Activated naive CD4-positive, alpha-beta T cell treated with anti-CD3 and anti-CD28 coated beads, Interleukin-2, amount 50 U/mL, for 16 hours (primary cell): Measurements from ENCODE around the gene TSPAN16.
"Not testable (repeated sequence)": the region's sequence is repeated elsewhere in the genome, so short reads cannot be mapped to it uniquely, and the experiment has no call there.

Source experiments
- DNase-seq: peaks from one replicate; pipeline ENCODE4 v3.0.0-alpha.2; 2020

Gene TSPAN16

DNA sequence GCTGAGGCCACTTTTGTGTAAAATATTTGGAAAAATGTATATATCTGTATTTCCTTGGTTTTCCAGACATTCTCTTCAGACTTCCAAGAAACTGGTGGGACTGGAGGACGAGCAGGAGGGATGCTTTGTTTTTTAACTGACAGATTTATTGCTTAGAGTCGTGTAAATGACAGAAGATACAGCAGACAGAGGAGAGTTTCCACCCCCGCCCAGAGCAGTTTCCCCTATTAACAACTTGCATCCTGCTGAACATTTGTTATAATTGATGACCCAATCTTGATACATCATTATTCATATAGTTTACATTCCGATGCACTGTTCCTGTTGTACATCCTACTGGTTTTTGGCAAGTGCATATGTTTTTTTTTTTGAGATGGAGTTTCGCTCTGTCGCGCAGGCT is 26.6 kb upstream of the TSPAN16 start:
- DNase-seq = no peak

DNA sequence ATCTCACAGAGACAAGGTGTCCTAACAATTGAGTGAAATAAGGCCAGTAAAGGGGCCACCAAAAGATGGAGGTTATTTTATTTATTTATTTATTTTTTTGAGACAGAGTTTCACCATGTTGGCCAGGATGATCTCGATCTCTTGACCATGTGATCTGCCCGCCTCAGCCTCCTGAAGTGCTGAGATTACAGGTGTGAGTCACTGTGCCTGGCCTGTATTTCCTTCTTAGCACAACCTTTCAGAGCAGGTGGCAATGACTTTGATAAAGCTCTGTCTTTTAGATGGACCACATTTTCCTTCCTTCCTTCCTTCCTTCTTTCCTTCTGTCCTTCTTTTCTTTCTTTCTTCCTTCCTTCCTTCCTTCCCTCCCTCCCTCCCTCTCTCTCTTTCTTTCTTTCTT is 22.7 kb upstream of the TSPAN16 start:
- DNase-seq = no peak

DNA sequence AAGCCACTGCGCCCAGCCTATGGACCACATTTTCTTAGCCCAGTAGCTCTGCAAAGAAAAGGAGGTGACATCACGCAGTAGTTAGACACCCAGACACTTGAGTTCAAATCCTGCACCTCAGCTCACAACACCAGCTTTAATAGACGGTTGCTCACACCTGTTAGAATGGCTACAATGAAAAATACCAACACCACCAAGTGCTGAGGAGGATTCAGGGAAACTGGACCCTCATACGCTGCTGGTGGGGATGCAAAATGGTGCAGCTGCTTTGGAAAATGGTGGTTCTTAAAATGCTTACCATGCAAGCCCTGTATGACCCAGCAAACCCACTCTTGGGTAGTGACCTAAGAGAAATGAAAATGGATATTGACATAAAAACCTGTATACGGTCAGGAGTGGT is 22.0 kb upstream of the TSPAN16 start:
- DNase-seq = no peak

DNA sequence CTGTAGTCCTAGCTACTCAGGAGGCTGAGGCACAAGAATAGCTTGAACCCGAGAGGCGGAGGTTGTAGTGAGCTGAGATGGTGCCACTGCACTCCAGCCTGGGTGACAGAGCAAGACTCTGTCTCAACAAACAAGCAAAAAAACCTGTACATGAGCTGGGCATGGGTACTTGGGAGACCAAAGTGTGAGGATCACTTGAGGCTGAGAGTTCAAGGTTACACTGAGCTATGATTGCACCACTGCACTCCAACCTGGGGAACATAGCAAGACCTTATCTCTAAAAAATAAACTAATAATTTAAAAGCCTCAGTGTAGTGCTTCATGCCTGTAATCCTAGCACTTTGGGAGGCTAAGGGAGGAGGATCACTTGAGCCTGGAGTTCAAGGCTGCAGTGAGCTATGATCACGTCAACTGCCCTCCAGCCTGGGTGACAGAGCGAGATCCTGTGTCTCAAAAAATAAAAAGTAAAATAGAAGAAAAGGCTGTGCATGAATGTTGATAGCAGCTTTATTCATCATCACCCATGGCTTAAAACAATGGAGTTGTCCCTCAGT is 21.4 kb upstream of the TSPAN16 start:
- no peak for DNase-seq

DNA sequence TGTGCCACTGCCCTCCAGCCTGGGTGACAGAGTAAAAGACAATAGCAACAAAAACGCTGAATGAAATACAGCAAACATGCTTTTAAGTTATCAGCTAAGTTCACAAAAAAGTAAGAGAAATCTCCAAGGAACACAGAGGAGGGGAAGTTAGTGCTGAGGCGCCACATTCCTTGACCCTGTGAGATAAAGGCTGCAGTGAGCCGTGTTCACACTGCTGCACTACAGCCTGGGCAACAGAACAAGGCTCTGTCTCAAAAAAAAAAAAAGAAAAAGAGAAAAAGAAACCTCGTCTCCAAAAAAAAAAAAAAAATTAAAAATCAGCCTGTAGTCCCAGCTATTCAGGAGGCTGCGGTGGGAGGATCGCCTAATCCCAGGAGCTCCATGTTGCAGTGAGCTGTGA is 17.3 kb upstream of the TSPAN16 start:
- no peak for DNase-seq

DNA sequence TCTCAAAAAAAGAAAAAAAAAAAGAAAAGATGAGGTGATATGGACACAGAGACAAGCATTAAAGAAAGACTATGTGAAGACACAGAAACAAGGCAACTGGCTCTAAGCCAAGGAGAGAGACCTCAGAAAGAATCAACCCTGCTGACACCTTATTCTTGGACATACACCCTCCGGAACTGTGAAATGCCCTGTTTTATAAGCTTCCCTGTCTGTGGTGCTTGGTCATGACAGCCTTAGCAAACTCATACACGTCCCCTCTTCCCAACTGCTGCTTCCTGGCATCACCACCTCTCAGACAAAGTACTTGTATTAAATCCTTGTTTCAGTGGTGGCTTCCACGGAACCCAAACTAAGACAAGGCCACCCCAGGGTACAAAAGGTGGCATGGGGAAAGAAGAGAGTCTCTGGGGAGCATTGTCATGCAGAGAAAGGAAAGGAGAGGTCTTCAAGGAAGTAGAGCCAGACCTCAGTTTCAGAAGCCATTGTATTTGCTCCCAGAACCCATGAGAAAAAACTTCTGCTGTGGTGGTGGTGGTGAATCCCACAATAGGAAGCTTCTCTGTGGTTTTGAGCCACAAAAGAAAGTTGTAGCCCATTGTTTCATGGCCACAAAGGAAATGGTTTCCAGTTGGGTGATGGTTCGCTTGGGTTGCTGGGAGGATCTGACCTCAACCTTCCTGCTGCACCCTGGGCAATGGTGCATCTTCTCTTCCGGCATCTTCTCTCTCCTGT is 16.3 kb upstream of the TSPAN16 start:
- DNase-seq = no peak

DNA sequence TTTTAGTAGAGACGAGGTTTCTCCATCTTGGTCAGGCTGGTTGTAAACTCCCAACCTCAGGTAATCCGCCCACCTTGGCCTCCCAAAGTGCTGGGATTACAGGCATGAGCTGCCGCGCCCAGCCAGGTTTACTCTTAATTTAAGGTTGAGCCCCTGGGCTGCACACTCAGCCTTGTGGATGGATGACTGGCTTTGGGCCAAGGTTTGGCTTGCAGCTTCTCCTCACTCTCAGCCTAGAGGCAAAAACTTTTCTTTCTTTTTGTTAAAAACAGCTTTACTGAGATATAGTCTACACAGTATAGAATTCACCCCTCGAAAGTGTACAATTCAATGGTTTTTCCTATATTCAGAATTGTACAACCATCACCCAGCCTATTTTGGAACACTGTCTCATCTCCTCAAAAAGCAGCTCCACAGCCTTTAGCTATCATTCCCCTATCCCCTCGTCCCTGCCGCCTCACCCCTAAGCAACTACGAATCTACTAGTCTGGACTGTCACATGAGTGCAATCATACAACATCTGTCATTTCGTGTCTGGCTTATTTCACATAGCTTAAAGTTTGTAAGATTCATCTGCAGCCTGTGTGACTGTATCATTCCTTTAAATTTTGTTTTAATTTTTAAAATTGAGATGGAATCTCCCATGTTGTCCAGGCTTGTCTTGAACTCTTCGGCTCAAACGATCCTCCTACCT is 14.5 kb upstream of the TSPAN16 start:
- DNase-seq = no peak

DNA sequence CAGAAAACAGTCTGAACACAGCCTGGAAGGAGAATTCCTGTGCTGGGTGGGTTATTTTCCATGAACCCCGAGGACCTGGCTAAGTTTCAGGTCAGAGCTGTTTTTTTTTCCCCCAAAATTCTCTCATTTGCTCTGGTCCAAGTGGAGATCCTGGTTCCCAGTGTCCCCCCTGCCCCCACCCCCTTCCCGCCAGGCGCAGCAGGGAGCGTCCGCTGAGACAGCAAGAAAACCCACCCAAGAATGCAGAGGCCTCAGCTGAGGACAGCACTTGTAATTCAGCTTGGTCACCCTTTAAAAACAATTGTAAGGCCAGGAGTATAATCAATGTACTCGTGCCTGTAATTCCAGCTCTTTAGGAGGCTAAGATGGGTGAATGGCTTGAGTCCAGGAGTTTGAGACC is 11.4 kb upstream of the TSPAN16 start:
- DNase-seq = no peak

DNA sequence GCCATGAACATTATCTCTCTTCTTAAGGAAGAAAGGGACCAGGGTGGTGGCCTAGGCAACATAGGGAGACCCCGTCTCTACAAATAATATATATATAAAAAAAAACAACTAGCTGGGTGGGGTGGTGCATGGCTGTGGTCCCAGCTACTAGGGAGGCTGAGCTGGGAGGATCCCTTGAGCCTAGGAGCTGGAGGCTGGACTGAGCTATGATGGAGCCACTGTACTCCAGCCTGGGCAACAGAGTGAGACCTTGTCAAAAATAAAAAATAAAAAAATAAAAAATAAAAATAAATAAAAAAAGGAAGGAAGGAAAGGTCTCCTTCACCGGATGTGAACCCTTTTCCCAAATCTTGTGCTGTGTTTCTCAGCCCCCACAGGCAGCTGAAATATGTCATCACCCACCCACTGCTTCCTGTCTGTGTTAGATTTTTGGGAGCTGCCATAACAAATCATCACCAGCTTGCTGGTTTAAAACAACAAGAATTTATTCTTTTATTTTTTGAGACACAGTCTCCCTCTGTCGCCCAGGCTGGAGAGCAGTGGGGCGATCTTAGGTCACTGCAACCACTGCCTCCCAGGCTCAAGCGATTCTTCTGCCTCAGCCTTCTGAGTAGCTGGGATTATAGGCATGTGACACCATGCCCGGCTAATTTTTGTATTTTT is 9.5 kb upstream of the TSPAN16 start:
- DNase-seq = no peak

DNA sequence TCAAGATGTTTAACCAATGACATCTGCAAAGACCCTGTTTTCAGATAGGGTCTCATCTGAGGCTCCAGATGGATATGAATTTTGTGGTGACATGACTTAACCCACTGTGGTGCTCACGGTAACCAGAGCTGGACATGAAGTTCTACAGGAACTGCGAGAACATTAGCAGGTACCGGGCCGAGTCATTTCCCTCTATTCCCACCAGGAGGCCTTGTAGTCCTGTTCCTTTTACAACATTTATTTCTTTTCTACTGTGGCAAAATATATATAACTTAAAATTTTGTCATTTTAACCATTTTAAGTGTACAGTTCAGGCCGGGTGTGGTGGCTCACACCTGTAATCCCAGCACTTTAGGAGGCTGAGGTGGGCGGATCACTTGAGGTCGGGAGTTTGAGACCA is 7.6 kb upstream of the TSPAN16 start:
- DNase-seq = no peak

DNA sequence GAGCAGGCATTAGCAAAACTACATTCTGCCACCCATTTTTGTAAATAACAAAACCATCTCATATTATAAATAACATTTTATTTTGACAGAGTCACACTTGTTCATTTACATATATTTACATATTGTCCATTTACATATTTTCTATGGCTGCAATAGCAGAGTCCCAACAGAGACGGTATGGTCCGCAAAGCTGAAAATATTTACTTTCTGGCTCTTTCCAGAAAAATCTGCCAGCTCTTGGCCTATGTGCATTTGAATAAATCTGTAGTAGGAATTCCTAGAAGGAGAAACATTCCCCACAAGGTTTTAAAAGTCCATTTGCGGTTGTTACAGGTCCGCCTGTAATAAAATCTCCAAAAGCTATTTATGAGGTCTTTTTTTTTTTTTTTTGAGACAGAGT is 5.7 kb upstream of the TSPAN16 start:
- DNase-seq = no peak

DNA sequence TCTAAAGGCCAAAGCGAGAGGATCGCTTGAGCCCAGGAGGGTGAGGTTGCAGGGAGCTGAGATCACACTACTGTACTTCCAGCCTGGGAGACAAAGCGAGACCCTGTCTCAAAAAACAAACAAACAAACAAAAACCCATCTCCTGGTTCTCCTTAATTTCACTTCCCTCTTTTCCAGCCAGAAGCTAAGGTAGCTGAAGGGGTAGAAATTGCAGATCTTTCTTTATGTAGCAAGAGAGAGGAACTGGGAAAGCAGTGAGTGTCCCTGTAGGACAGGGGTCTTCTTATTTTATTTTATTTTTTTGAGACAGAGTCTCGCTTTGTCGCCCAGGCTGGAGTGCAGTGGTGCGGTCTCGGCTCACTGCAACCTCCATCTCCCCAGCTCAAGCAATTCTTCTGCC is 4.5 kb upstream of the TSPAN16 start:
- DNase-seq = no peak

DNA sequence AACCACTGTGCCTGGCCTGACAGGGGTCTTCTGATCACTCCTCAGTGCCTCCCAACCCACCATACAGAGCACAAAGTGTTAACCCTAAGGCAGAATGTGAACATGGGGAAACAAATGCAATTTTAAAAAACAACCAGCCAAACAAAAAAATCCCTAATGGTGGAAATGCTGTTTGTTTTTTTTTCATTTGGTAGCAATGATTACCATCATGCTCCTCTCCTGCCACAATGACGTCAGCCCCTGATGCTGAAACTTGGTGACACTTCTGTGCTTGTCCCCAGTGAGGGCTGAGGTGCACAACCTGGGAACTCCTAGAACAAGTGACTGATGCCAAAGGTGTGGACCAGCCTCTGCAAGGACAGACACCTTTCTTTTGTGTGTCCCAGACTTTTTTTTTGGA is 4.0 kb upstream of the TSPAN16 start:
- no peak for DNase-seq

DNA sequence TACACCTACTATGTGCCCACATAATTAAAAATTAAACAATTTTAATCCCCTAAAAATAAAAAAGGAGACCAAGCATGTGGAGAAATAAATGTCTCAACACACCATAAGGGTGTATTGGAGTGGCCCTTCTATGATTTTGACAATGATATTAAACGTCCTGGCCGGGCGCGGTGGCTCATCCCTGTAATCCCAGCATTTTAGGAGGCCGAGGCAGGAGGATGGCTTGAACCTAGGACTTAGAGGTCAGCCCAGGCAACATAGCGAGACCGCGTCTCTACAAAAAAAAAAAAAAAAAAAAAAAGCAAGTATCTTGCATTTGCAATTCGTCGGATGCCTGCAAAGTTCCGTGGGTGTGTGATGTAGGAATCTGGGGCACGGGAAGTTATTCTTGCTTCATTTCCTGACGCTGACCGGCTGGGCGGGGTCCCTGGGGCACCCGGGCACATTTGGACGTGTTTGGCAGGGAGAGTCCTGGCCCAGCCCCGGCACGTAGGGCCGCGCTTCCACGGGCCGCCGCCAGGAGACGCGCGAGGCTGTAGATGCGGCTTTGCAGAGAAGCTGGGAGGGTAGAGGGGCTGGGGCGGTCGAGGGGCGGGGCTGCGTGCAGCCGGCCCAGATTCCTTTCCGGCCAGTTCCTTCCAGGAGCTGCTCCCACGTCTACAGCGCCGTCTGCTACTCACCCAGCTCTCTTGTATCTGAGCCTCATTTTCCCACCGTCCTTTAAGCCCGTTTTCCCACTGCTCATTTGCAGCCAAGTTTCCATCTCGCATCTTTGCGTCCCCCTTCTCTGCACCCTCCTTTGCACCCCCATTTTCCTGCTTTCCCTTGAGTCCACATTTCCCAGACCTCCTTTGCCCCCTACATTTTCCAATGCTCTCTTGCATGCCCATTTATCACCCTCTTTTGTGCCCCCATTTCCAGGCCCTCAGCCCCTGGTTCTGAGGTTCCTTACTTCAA is 2.2 kb upstream of the TSPAN16 start:
- peak; percentile 85 for DNase-seq

DNA sequence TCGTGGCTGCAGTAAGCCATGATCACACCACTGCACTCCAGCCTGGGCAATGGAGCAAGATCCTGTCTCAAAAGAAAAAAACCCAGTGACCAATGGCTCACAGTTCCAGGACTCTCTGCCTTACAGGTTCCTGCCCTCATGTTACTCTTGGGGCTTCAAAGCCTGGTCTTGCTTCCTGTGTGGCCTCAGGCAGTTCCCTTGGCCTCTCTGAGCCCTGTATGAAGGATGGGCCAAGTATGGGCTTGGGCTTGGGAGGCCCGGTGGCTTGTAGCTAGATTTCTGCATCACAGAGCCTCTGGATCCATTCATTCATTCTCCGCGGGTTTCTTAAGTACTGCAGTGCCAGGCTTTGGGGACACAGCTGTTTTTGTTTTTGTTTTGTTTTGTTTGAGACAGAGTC is 780 bp upstream of the TSPAN16 start:
- DNase-seq = no peak

DNA sequence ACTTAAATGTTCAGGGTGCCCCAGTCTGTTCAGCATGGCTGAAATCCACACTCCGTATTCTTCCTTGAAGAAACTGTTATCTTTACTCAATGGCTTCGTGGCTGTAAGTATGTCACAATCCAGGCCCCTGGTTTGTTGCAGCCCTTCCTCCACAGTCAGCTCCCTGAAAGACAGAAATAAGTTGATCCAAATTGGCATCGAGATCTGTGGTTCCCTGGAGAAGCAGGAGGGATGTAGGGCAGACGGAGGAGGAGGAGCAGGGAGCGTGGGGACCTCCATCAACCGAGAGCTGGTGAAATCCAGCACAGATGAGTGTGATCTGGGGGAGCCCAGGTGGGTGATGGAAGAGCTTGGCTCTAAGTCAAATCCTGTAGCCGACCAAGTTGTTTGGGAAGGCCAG is 304 bp downstream of the TSPAN16 start:
- DNase-seq = no peak

DNA sequence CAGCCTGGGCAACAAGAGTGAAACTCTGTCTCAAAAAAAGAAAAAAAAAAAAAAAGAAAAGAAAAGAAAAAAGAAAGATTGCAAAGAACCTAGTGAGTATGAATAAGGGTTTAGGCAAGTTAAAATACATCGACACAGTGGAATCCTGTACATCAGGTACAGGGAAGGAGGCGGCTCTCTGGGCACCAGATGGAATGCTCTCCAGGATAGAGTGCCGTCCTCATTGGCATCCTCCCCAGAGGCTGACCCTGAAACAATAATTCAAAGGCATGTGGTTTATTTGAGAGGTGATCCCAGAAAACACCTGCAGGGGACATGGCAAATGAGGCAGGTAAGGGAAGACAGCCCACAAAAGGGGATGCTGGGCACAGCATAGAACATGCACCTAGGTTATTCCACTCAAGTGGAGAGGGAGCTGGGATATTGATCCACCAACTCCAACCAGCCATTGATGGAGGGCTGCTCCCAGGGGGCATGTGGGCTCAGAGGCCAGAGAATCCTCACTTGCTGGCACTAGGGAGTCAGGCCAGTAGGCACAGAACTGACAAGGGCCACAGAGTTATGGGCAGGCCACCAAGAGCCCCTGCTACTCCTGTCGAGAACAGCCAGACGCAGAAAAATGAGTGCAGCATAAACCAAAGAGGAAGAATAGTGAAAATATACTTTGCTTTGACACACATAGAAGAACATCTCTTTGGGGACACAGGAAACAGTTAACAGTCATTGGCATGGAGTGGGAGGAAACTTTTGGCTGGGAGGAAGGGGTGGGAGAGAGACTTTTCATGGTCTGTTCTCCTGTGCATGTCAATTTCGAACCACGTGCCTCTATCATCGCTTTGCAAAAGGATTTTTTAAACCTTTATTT is 4.2 kb downstream of the TSPAN16 start:
- no peak for DNase-seq

DNA sequence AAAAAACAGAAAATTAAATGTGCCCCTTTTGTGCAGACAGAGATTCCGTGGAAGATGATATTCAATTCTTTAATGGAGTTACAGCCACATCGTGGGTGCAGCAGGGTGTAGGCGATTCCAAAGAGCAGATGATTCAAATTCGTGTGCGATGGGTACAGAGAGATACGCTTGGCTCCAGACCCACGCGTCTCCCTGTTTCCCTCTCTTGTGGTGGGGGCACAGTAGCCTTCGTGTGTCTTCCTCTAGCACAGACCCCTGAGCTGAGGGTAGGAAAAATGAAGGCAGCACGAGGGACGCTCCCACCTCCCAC is 4.8 kb downstream of the TSPAN16 start:
- DNase-seq = no peak

DNA sequence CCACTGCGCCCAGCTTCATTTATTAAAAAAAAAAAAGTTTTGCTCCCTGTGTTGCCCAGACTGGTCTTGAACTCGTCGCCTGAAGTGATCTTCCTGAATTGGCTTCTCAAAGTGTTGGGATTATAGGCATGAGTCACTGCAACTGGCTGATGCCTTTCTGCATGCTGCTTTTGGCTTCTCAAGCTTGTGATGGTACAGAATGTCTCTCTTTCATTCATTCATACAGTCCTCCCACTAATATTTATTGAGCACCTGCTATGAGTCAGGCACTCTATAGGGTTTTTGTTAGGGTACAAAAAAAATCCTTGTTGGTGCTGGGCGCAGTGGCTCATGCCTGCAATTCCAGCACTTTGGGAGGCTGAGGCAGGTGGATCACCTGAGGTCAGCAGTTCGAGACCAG is 9.0 kb downstream of the TSPAN16 start:
- DNase-seq = no peak

DNA sequence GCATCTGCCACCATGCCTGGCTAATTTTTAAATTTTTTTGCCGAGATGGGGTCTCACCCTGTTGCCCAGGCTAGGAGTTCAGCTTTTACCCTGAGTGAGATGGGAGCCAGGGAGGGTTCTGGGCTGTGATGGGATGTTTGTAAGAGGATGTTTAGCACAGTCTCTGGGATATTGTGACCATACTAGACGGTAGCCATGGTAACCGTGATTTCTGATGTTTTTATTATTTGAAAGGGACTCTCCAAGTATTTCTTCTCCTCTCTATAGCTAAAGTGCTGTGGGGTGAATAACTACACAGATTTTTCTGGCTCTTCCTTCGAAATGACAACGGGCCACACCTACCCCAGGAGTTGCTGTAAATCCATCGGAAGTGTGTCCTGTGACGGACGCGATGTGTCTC is 10.4 kb downstream of the TSPAN16 start:
- no peak for DNase-seq

DNA sequence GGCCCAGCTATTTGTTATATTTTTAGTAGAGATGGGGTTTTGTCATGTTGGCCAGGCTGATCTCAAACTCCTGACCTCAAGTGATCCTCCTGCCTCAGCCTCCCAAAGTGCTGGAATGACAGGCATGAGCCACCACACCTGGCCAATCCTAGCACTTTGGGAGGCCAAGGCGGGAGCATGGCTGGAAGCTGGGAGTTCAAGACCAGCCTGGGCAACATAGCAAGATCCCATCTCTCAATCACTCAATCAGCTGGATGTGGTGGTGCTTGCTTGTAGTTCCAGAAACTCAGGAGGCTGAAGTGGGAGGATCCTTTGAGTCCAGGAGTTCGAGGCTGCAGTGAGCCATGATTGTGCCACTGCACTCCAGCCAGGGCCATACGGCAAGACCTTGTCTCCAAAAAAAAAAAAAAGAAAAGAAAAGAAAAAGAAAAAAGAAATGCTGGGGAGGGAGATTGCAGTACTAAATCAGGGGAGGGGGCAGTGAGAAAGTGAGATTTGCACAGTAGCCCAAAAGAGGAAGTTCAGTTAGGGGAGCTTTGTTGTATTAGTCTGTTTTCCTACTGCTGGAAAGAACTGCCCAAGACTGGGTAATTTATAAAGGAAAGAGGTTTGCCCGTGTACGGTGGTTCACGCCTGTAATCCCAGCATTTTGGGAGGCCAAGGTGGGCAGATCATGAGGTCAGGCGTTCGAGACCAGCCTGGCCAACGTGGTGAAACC is 24.5 kb downstream of the TSPAN16 start:
- DNase-seq = not testable (repeated sequence)
